Uterus (tissue), 4 donors: Measurements from ENCODE around the gene ARHGEF10L. TPM values are rescaled to one million over a fixed set of nuclear protein-coding genes. Genes with fewer than 3 reads are reported as not detected.
"Not testable (repeated sequence)": the region's sequence is repeated elsewhere in the genome, so short reads cannot be mapped to it uniquely, and the experiment has no call there.

Experiments used
- DNase-seq, 2 donors: peaks; one replicate each; pipeline ENCODE4 v3.0.0-alpha.2; 2019 to 2020
- H3K27ac ChIP-seq, 2 donors: fragments of 200-600 bp; sonication (generic); 1 replicate in 1 of 2; 2 replicates in 1 of 2; pipeline ENCODE4 v1.5.1; 2016 to 2018
- H3K27me3 ChIP-seq, 2 donors: fragments of 200-600 bp; sonication (generic); one replicate each; pipeline ENCODE4 v1.5.1; 2018 to 2019; ENCODE audit warnings: control low read depth in 1 of 2
- H3K36me3 ChIP-seq, 2 donors: fragments of 200-600 bp; sonication (generic); one replicate each; pipeline ENCODE4 v1.5.1; 2019; ENCODE audit warnings: control low read depth in 1 of 2
- H3K4me1 ChIP-seq, 2 donors: fragments of 200-600 bp; sonication (generic); one replicate each; pipeline ENCODE4 v1.5.1; 2018 to 2019; ENCODE audit warnings: control low read depth in 1 of 2
- H3K4me3 ChIP-seq, 2 donors: fragments of 200-600 bp; sonication (generic); 1 replicate in 1 of 2; 2 replicates in 1 of 2; pipeline ENCODE4 v1.5.1; 2018 to 2019; ENCODE audit warnings: mild to moderate bottlenecking in 1 of 2
- H3K9me3 ChIP-seq, 2 donors: fragments of 200-600 bp; sonication (generic); one replicate each; pipeline ENCODE4 v1.5.1; 2019; ENCODE audit warnings: control low read depth in 1 of 2
- CTCF ChIP-seq, 4 experiments: fragments of 200-600 bp in 2 of 4; fragments of 450-650 bp in 2 of 4; sonication (generic) in 2 of 4; IDR thresholded peaks; one replicate each; pipeline ENCODE4 v1.5.1; 2016 to 2019; ENCODE audit warnings: antibody characterized with exemption in 4 of 4, mild to moderate bottlenecking in 2 of 4, moderate library complexity in 1 of 4
- POLR2A ChIP-seq, 2 donors: fragments of 450-650 bp; IDR thresholded peaks; one replicate each; pipeline ENCODE4 v1.6.1; 2016; ENCODE audit warnings: antibody characterized with exemption in 2 of 2, mild to moderate bottlenecking in 1 of 2, moderate library complexity in 1 of 2
- intact Hi-C: fragments of 100-400 bp; cut with DNase I; formaldehyde crosslinking; loops from one replicate; pipeline ENCODE4 v1.15.1; 2023; ENCODE audit warnings: low total_unique reads
- total RNA-seq, 4 donors: library from RNA; depleted of rRNA in 3 of 4; stranded (reverse); fragments of >200 nt in 3 of 4; gene quantifications; one replicate each; pipeline versions ENCODE4 v1.1.0 to v1.2.4, GENCODE V29; 2014 to 2023
- donor health status: DM: yes; HTN: yes; CAD: no.

The ARHGEF10L gene
- total RNA-seq, 4 donors from 2014 or later = 5.6 to 61.9 (median 19.1) TPM

DNA sequence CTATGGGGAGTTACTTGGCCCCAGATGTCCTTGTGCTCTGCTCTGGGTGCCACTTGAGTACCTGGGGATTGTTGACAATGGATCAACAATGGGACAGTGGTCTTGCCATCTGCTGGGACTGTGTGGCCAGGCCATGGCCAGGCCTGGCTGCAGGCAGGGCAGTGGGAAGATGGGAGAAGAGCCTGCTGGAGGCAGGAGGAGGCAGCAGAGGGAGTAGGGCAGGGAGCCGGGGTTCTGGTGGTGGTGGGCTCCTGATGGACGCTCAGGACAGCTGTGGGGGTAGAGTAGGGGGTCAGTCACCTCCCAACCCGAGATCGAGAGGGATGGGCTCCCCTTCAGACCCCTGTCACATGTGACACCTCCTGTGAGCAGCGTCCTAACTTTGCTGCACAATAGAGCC lies 81.0 kb downstream of the ARHGEF10L start:
- Histone ChIP-seq H3K4me3 (no peak overlapping the region), H3K27ac (no peak overlapping the region), H3K27me3 (no peaks in the 10 kb centered on the region), H3K4me1 (peaks cover 0 to 15% of the 10 kb centered on the region in 2 donors), H3K9me3 (no peaks in the 10 kb centered on the region), H3K36me3 (no peaks in the 10 kb centered on the region)
- no peak for DNase-seq
- TF ChIP-seq POLR2A (IDR thresholded peaks at IDR 0.05) (no peak), CTCF (IDR thresholded peaks at IDR 0.05) (no peak)
- intact Hi-C loops = no loop called here

- intact Hi-C loops = no loop called here
- no peak overlapping the region for H3K27ac ChIP-seq
- no peak for DNase-seq
Measured at GRCh38 chr1:17621691-17622090, 82.2 kb downstream of the ARHGEF10L start.

DNA sequence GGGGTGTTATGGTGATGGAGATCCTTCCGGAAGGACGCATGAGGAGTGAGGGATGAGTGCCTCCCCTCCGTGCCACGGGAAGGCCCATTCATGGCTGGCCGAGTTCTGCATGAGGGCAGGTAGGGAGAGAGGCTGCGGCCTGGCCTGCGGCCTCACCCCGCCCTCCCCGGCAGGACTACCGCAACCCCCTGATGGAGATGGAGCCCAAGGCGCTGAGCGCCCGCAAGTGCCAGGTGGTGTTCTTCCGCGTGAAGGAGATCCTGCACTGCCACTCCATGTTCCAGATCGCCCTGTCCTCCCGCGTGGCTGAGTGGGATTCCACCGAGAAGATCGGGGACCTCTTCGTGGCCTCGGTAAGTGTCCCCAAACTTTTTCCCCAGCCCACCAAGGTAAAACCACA lies 83.3 kb downstream of the ARHGEF10L start:
- H3K27ac ChIP-seq = no peak overlapping the region
- H3K27me3 ChIP-seq = no peaks in the 10 kb centered on the region
- TF ChIP-seq CTCF (IDR thresholded peaks at IDR 0.05) = no peak
- TF ChIP-seq POLR2A (IDR thresholded peaks at IDR 0.05) = no peak
- no peak overlapping the region for H3K4me3 ChIP-seq
- peaks cover 0 to 10% of the 10 kb centered on the region in 2 donors for H3K4me1 ChIP-seq
- no peaks in the 10 kb centered on the region for H3K9me3 ChIP-seq
- intact Hi-C loops = no loop called here
- H3K36me3 ChIP-seq = no peaks in the 10 kb centered on the region
- DNase-seq = no peak

More at GRCh38 chr1:17621691-17622090, 82.2 kb downstream of the ARHGEF10L start:
- Histone ChIP-seq H3K27me3 (no peaks in the 10 kb centered on the region), H3K9me3 (no peaks in the 10 kb centered on the region), H3K36me3 (no peaks in the 10 kb centered on the region), H3K4me1 (peaks cover 0 to 15% of the 10 kb centered on the region in 2 donors), H3K4me3 (no peak overlapping the region)
- no peak for TF ChIP-seq POLR2A (IDR thresholded peaks at IDR 0.05)
- no peak for TF ChIP-seq CTCF (IDR thresholded peaks at IDR 0.05)

DNA sequence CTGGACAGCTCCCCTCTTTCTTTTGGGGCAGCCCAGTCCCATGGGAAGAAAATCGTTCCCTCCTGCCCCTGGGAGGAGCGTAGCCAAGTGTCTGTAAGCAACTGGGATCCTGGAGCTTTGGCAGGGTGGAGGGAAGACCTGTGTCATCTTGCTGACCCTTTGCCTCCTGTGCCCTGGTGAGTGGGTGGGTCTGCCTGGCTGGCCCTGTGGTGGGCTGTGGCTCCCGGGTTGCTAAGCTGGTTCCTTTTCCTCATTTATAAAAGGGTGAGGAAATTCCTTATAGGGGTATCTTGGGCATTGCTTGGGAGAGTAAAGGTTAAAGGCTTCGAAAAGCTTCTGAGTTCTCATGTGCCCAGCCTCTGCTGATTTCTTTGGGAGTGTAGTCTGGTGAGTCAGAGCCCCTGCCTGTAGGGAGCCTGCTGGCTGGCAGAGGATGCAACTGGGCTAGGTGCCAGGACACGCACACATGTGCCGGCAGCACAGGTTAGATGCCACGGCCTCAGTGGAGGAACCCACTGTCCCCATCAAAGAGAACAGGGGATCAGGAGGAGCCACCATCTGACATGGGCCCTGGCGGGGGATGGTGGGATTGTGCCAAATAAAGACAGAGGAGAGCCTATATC lies 85.2 kb downstream of the ARHGEF10L start:
- DNase-seq = peak in 1 of 2 donors; percentile 47
- peak overlapping the region in 1 of 2 donors; percentile 16 for H3K27ac ChIP-seq
- H3K36me3 ChIP-seq = no peaks in the 10 kb centered on the region
- intact Hi-C loops = no loop called here
- no peaks in the 10 kb centered on the region for H3K4me1 ChIP-seq
- H3K27me3 ChIP-seq = no peaks in the 10 kb centered on the region
- no peak overlapping the region for H3K4me3 ChIP-seq
- H3K9me3 ChIP-seq = no peaks in the 10 kb centered on the region
- TF ChIP-seq CTCF (IDR thresholded peaks at IDR 0.05) (no peak), POLR2A (IDR thresholded peaks at IDR 0.05) (no peak)

DNA sequence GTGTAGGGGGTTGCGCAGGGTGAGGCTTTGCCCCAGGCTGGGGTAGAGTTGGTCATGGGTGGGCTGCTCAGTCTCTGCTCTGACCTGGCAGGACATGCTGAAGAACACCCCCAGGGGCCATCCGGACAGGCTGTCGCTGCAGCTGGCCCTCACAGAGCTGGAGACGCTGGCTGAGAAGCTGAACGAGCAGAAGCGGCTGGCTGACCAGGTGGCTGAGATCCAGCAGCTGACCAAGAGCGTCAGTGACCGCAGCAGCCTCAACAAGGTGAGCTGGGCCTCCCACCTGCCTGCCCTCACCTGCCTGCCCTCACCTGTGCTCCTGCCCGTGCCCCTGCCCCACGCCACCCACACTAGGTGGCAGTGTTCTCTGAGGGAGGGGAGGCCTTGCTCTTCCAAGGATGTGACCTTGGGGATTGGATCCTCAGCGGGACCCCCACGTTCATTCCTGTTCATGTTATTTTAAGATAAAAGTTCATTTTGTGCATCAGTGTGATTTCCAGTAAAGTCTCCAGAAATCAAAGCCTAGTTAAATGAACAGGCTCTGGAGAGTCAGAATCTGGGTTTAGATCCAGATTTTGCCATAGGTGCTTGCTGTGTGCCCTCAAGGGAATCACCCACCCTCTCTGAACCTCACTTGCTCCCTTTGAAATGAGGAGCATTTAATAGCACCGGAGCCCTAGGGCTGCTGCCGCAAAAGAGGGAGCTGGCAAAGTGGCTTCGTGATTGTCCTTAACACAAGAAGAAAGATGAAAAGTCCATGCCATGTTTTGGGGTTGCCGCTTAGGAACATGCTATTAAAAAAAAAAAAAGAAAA lies 87.9 kb downstream of the ARHGEF10L start:
- H3K4me1 ChIP-seq = no peaks in the 10 kb centered on the region
- no peaks in the 10 kb centered on the region for H3K27me3 ChIP-seq
- H3K9me3 ChIP-seq = no peaks in the 10 kb centered on the region
- intact Hi-C loops = no loop called here
- H3K36me3 ChIP-seq = no peaks in the 10 kb centered on the region
- no peak for TF ChIP-seq CTCF (IDR thresholded peaks at IDR 0.05)
- TF ChIP-seq POLR2A (IDR thresholded peaks at IDR 0.05) = no peak
- no peak overlapping the region for H3K27ac ChIP-seq
- no peak for DNase-seq
- H3K4me3 ChIP-seq = no peak overlapping the region

DNA sequence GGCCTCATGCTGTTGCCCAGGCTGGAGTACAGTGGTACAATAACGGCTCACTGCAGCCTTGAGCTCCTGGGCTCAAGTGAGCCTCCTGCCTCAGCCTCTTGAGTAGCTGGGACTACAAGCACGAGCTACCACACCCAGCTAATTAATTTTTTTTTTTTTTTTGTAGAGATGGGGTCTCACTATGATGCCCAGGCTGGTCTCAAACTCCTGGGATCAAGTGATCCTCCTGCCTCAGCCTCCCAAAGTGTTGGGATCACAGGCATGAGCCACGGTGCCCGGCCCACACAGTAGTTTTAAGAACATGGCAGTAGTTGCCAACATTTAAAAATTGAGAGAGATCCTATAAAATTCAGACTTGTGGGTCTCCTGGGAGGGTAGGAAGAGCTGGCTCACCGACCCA lies 89.5 kb downstream of the ARHGEF10L start:
- DNase-seq, intact Hi-C loops, H3K4me1 ChIP-seq, H3K4me3 ChIP-seq, H3K27me3 ChIP-seq, H3K9me3 ChIP-seq, H3K36me3 ChIP-seq: not testable (repeated sequence)
- H3K27ac ChIP-seq = peak overlapping the region in 1 of 2 donors; percentile 17
